HCT116 (cell line): ENCODE measurements around the gene FSCN2. TPM values are rescaled to one million over a fixed set of nuclear protein-coding genes. Genes with fewer than 3 reads are reported as not detected.

Experiments used
- ATAC-seq: fragments of 200-7000 bp; cut with Tn5 transposase; 2 replicates; pipeline ENCODE4 v1.9.1; 2020; ENCODE audit warnings: mild to moderate bottlenecking, moderate library complexity
- BruUV-seq: library from RNA; stranded (reverse); fragments of 400-500 nt; replicated peaks from 2 replicates; lab custom pipeline; 2021; lab: Mats Ljungman, UMichigan
- CTCF ChIA-PET: fragments of 300-600 bp; sonication (Branson Sonifier 250); formaldehyde crosslinking; loops from one replicate; lab custom pipeline; 2021; ENCODE audit warnings: antibody characterized with exemption; lab: Charles Lee
- POLR2A ChIA-PET: fragments of 300-600, 350-600 bp; sonication (Branson Sonifier 250); formaldehyde crosslinking; loops from one replicate; lab custom pipeline; 2021; ENCODE audit warnings: antibody characterized with exemption; lab: Charles Lee
- RAD21 ChIA-PET, 2 experiments: fragments of 300-600 bp; sonication (Branson Sonifier 250); formaldehyde crosslinking; loops; one replicate each; lab custom pipeline; 2023; ENCODE audit warnings: low total read pairs in 2 of 2; ENCODE audit not compliant: uncharacterized antibody in 2 of 2, unreplicated experiment in 2 of 2, low non-redundant PET in 1 of 2; lab: Charles Lee
- DNase-seq: peaks from one replicate; pipeline ENCODE4 v3.0.0-alpha.2; 2010; ENCODE audit warnings: low read depth, low spot score
- H2AFZ ChIP-seq: fragments of 200-600 bp; shearing (Covaris generic), sonication (generic); 2 replicates; pipeline ENCODE4 v1.6.1; 2017; ENCODE audit warnings: low read depth, mixed run types, mixed read lengths, antibody characterized with exemption, low read length; ENCODE audit not compliant: poor library complexity, severe bottlenecking
- H3K27ac ChIP-seq: 2 replicates; pipeline ENCODE4 v1.5.1; 2012; ENCODE audit warnings: low read depth, low read length
- H3K27me3 ChIP-seq: fragments of 200-600 bp; sonication (generic); 2 replicates; pipeline ENCODE4 v1.6.1; 2016; ENCODE audit warnings: mixed run types, low read length, mixed read lengths; ENCODE audit not compliant: insufficient read depth
- H3K36me3 ChIP-seq, 2 experiments: fragments of 200-500 bp in 1 of 2; fragments of 200-600 bp in 1 of 2; sonication (Bioruptor generic) in 1 of 2; sonication (generic) in 1 of 2; 2 replicates each; pipeline versions ENCODE4 v1.5.1 to v1.6.1; 2014 to 2016; ENCODE audit warnings: low read length in 2 of 2, inconsistent platforms in 1 of 2, mixed read lengths in 1 of 2, mixed run types in 1 of 2; ENCODE audit not compliant: insufficient read depth in 2 of 2, control insufficient read depth in 1 of 2
- H3K4me1 ChIP-seq, 2 experiments: fragments of 200-600 bp in 1 of 2; sonication (generic) in 1 of 2; 2 replicates each; pipeline versions ENCODE4 v1.5.1 to v1.6.1; 2012 to 2017; ENCODE audit warnings: low read length in 2 of 2, inconsistent platforms in 1 of 2, mild to moderate bottlenecking in 1 of 2, mixed read lengths in 1 of 2, mixed run types in 1 of 2, moderate library complexity in 1 of 2; ENCODE audit not compliant: insufficient read depth in 2 of 2, control insufficient read depth in 1 of 2
- H3K4me2 ChIP-seq: fragments of 200-600 bp; sonication (generic); 2 replicates; pipeline ENCODE4 v1.6.1; 2017; ENCODE audit warnings: mixed run types, low read length, mixed read lengths
- H3K4me3 ChIP-seq, 2 experiments: fragments of 200-600 bp in 1 of 2; sonication (generic) in 1 of 2; replicated peaks in 1 of 2; 2 replicates each; pipeline ENCODE4 v1.5.1; 2011 to 2016; ENCODE audit warnings: low read length in 2 of 2, control low read depth in 1 of 2, low read depth in 1 of 2, mild to moderate bottlenecking in 1 of 2, mixed read lengths in 1 of 2, mixed run types in 1 of 2
- H3K79me2 ChIP-seq: fragments of 200-600 bp; sonication (generic); 2 replicates; pipeline ENCODE4 v1.6.1; 2017; ENCODE audit warnings: mild to moderate bottlenecking, mixed run types, low read length, moderate library complexity, mixed read lengths; ENCODE audit not compliant: insufficient read depth
- H3K9ac ChIP-seq: fragments of 200-600 bp; sonication (generic); 2 replicates; pipeline ENCODE4 v1.6.1; 2016; ENCODE audit warnings: low read length, mixed read lengths
- H3K9me2 ChIP-seq: fragments of 200-600 bp; sonication (generic), shearing (Covaris generic); 2 replicates; pipeline ENCODE4 v1.6.1; 2017; ENCODE audit warnings: mixed run types, mild to moderate bottlenecking, moderate library complexity; ENCODE audit not compliant: insufficient read depth
- H3K9me3 ChIP-seq, 2 experiments: fragments of 200-500 bp in 1 of 2; fragments of 200-600 bp in 1 of 2; sonication (Bioruptor generic) in 1 of 2; sonication (generic) in 1 of 2; 2 replicates each; pipeline ENCODE4 v1.6.1; 2014 to 2017; ENCODE audit warnings: low read length in 2 of 2, mixed read lengths in 2 of 2, inconsistent platforms in 1 of 2, low read depth in 1 of 2, mild to moderate bottlenecking in 1 of 2, mixed run types in 1 of 2, moderate library complexity in 1 of 2; ENCODE audit not compliant: control insufficient read depth in 1 of 2, insufficient read depth in 1 of 2
- H4K20me1 ChIP-seq: fragments of 200-600 bp; sonication (generic), shearing (Covaris generic); 2 replicates; pipeline ENCODE4 v1.6.1; 2017; ENCODE audit warnings: mixed run types, mild to moderate bottlenecking, moderate library complexity; ENCODE audit not compliant: insufficient read depth
- ELF1 ChIP-seq: IDR thresholded peaks from 2 replicates; pipeline ENCODE4 v1.6.1; 2012; ENCODE audit warnings: low read depth, borderline replicate concordance
- FOSL1 ChIP-seq: IDR thresholded peaks from 2 replicates; pipeline ENCODE4 v1.6.1; 2012; ENCODE audit warnings: low read depth
- POLR2A ChIP-seq: IDR thresholded peaks from 2 replicates; pipeline ENCODE4 v1.7.0; 2011; ENCODE audit warnings: borderline replicate concordance; ENCODE audit not compliant: insufficient read depth, insufficient read length; ENCODE audit errors: extremely low read depth
- POLR2AphosphoS5 ChIP-seq: IDR thresholded peaks from 2 replicates; pipeline ENCODE4 v1.6.1; 2011; ENCODE audit warnings: mild to moderate bottlenecking, low read depth, low read length, moderate library complexity
- REST ChIP-seq: IDR thresholded peaks from 2 replicates; pipeline ENCODE4 v1.6.1; 2012; ENCODE audit warnings: low read depth
- YY1 ChIP-seq: IDR thresholded peaks from 2 replicates; pipeline ENCODE4 v1.6.1; 2011; ENCODE audit warnings: low read length, low read depth, moderate library complexity, mild to moderate bottlenecking; ENCODE audit not compliant: insufficient replicate concordance; ENCODE audit errors: extremely low read depth
- ZFX ChIP-seq: fragments of 450-650 bp; IDR thresholded peaks from 2 replicates; pipeline ENCODE4 v1.6.1; 2017
- intact Hi-C: fragments of 100-400 bp; cut with micrococcal nuclease; formaldehyde crosslinking; loops from 2 replicates; pipeline ENCODE4 v1.10.0; 2022
- total RNA-seq: library from RNA; stranded (reverse); gene quantifications from one replicate; pipeline ENCODE4 v1.2.1, GENCODE V29; 2021; ENCODE audit not compliant: unreplicated experiment

Gene FSCN2
- total RNA-seq, 1 experiment from 2014 or later: 10.1 TPM

- ChIA-PET POLR2A (no interaction called here), RAD21 (no interaction called here), CTCF (no interaction called here)
- no TSS peak for BruUV-seq
- Histone ChIP-seq H2AFZ (no peak overlapping the region), H3K9me2 (no peaks in the 10 kb centered on the region), H3K9ac (peak overlapping the region; percentile 94), H3K4me1 (peaks cover 33 to 83% of the 10 kb centered on the region in 2 experiments), H3K79me2 (peaks cover 71% of the 10 kb centered on the region), H3K36me3 (peaks cover 19 to 30% of the 10 kb centered on the region in 2 experiments), H3K4me3 (peak overlapping the region; percentile 81 to 90), H3K4me2 (peak overlapping the region; percentile 100), H3K27ac (peak overlapping the region; percentile 100), H4K20me1 (peaks cover 29% of the 10 kb centered on the region; the same call in 1 of the 2 replicates), H3K27me3 (no peaks in the 10 kb centered on the region), H3K9me3 (no peaks in the 10 kb centered on the region)
- DNase-seq (no peak), ATAC-seq (no peak)
- intact Hi-C loops: no loop called here
- no peak for TF ChIP-seq FOSL1
- TF ChIP-seq ELF1: no peak
- TF ChIP-seq POLR2A: peak; percentile 1
Observed at GRCh38 chr17:81514489-81514738, 13.8 kb upstream of the FSCN2 start.

- Histone ChIP-seq H3K9ac (peak overlapping the region; percentile 94), H3K27ac (peak overlapping the region; percentile 100), H3K9me2 (no peaks in the 10 kb centered on the region), H3K9me3 (no peaks in the 10 kb centered on the region), H3K4me1 (peaks cover 34 to 83% of the 10 kb centered on the region in 2 experiments), H2AFZ (no peak overlapping the region), H3K4me2 (peak overlapping the region; percentile 100), H3K27me3 (no peaks in the 10 kb centered on the region), H3K4me3 (peak overlapping the region; percentile 81 to 90), H4K20me1 (peaks cover 24% of the 10 kb centered on the region; the same call in 1 of the 2 replicates), H3K36me3 (peaks cover 16 to 25% of the 10 kb centered on the region in 2 experiments), H3K79me2 (peaks cover 66% of the 10 kb centered on the region)
- ChIA-PET RAD21 (no interaction called here), CTCF (interaction anchor here (0.7 to 0.8 kb wide), 2 partner anchors 23 to 30 kb away, joined by 3 read pairs; no protein-coding TSS in a partner anchor), POLR2A (interaction anchor here (0.6 to 1.3 kb wide), 5 partner anchors 11 to 294 kb away, joined by 3 to 5 read pairs (median 3); no protein-coding TSS in a partner anchor)
- BruUV-seq: no TSS peak
- TF ChIP-seq YY1 (peak; percentile 84), REST (no peak), FOSL1 (no peak), POLR2AphosphoS5 (peak; percentile 65), ZFX (peak; percentile 81)
- peak; percentile 71 for DNase-seq
- peak; percentile 26 for ATAC-seq
- intact Hi-C loops: no loop called here
Observed at GRCh38 chr17:81514739-81515529, 13.2 kb upstream of the FSCN2 start.
